OCI-LY7 (cell line): ENCODE measurements around the gene PLEKHJ1.

Source experiments
- EZH2phosphoT487 ChIP-seq: fragments of 200-600 bp; sonication (generic); IDR thresholded peaks from 2 replicates; pipeline ENCODE4 v1.6.1; 2018; ENCODE audit warnings: low read depth, borderline replicate concordance, mild to moderate bottlenecking, mixed run types, antibody characterized with exemption, low read length, moderate library complexity, mixed read lengths
- TF ChIP-seq, protein P1 (sequence below): fragments of 200-600 bp; sonication (generic); conservative IDR thresholded peaks from 2 replicates; pipeline ENCODE4 v1.5.1; 2014; ENCODE audit warnings: mild to moderate bottlenecking, antibody characterized with exemption, low read length, moderate library complexity, mixed read lengths

DNA sequence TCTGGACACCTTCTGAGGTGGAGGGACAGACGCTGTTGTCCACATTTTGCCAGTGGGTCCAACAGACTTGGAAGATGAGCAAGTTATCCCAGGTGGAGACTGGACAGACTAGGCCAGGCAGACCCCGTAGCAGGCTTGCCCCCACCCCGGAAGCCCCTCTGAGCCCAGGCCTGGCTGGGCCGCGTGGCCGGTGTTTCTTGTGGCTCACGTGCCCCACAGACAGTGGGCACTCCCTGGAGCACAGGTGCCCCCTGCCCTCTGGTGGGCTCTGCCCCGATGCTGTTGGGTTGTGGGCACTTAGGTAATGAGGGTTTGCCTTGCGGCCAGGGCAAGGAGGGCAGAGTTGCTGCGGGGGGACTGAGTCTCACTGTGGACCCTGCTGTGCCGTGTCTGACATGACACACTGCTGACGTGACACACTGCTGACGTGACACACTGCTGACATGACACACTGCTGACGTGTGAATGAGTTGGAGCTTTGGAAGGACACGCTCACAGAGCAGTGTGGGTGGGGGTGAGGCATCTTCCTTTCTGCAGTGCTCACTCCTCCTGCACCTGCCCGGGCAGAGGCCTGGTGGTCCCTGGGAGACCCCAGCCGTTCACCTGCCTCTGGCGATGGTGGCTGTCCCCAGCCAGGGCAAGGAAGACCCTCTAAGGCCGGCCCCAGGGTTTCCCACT is 47.3 kb downstream of the PLEKHJ1 start:
- TF ChIP-seq, protein P1, sequence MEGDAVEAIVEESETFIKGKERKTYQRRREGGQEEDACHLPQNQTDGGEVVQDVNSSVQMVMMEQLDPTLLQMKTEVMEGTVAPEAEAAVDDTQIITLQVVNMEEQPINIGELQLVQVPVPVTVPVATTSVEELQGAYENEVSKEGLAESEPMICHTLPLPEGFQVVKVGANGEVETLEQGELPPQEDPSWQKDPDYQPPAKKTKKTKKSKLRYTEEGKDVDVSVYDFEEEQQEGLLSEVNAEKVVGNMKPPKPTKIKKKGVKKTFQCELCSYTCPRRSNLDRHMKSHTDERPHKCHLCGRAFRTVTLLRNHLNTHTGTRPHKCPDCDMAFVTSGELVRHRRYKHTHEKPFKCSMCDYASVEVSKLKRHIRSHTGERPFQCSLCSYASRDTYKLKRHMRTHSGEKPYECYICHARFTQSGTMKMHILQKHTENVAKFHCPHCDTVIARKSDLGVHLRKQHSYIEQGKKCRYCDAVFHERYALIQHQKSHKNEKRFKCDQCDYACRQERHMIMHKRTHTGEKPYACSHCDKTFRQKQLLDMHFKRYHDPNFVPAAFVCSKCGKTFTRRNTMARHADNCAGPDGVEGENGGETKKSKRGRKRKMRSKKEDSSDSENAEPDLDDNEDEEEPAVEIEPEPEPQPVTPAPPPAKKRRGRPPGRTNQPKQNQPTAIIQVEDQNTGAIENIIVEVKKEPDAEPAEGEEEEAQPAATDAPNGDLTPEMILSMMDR = no peak
- no peak for TF ChIP-seq EZH2phosphoT487
